ENCODE measurements around the gene SAMD11.

SAMD11 gene

GRCh38 chr1:962381-963300, 38.9 kb downstream of the SAMD11 start:
- DNase-seq (ENCODE audit: low spot score): no peak

GRCh38 chr1:963301-963651, 39.6 kb downstream of the SAMD11 start:
- no peak for DNase-seq (ENCODE audit: low spot score)

GRCh38 chr1:963746-964525, 40.2 kb downstream of the SAMD11 start:
- no peak for DNase-seq (ENCODE audit: low spot score)

GRCh38 chr1:964691-965525, 41.2 kb downstream of the SAMD11 start:
- DNase-seq (ENCODE audit: low spot score): no peak

- no peak for DNase-seq (ENCODE audit: low spot score)
Observed at GRCh38 chr1:965526-966134, 41.9 kb downstream of the SAMD11 start.

GRCh38 chr1:966135-966703, 42.5 kb downstream of the SAMD11 start, which contains the start of gene PLEKHN1:
TSS of gene PLEKHN1 (plus strand) at chr1:966482. CDS start at chr1:966532, 50 bp downstream.
- DNase-seq (ENCODE audit: low spot score): peak; percentile 80

- DNase-seq (ENCODE audit: low spot score): peak; percentile 71
Observed at GRCh38 chr1:966704-967300, 43.1 kb downstream of the SAMD11 start.

- DNase-seq (ENCODE audit: low spot score): no peak
Observed at GRCh38 chr1:967466-968343, 44.0 kb downstream of the SAMD11 start.

- DNase-seq (ENCODE audit: low spot score): no peak
Observed at GRCh38 chr1:969260-969855, 45.6 kb downstream of the SAMD11 start.

- no peak for DNase-seq (ENCODE audit: low spot score)
Observed at GRCh38 chr1:970242-970972, 46.7 kb downstream of the SAMD11 start.

- no peak for DNase-seq (ENCODE audit: low spot score)
Observed at GRCh38 chr1:970973-971730, 47.4 kb downstream of the SAMD11 start.

- DNase-seq (ENCODE audit: low spot score): no peak
Observed at GRCh38 chr1:971751-972506, 48.2 kb downstream of the SAMD11 start.

GRCh38 chr1:972726-973458, 49.2 kb downstream of the SAMD11 start:
- no peak for DNase-seq (ENCODE audit: low spot score)

- DNase-seq (ENCODE audit: low spot score): no peak
Observed at GRCh38 chr1:973459-974292, 50.0 kb downstream of the SAMD11 start.

GRCh38 chr1:974293-974640, 50.5 kb downstream of the SAMD11 start:
- no peak for DNase-seq (ENCODE audit: low spot score)
